GM23248 (cell line): ENCODE results near the gene IFT88. TPM values are rescaled to one million over a fixed set of nuclear protein-coding genes. Genes with fewer than 3 reads are reported as not detected.

Source experiments
- DNase-seq: peaks from one replicate; pipeline ENCODE4 v3.0.0-alpha.2; 2015
- H2AFZ ChIP-seq: fragments of 200-600 bp; sonication (generic); 2 replicates; pipeline ENCODE4 v1.6.1; 2016; ENCODE audit warnings: antibody characterized with exemption
- H3F3A ChIP-seq: fragments of 200-600 bp; sonication (generic); 2 replicates; pipeline ENCODE4 v1.6.1; 2016; ENCODE audit warnings: mild to moderate bottlenecking, antibody characterized with exemption, mixed run types; ENCODE audit not compliant: insufficient read depth
- H3K27ac ChIP-seq: fragments of 200-600 bp; sonication (generic); 2 replicates; pipeline ENCODE4 v1.5.1; 2016; ENCODE audit warnings: mild to moderate bottlenecking
- H3K27me3 ChIP-seq: fragments of 200-600 bp; sonication (generic); replicated peaks from 2 replicates; pipeline ENCODE4 v1.6.1; 2016; ENCODE audit warnings: mild to moderate bottlenecking; ENCODE audit not compliant: insufficient read depth
- H3K36me3 ChIP-seq: fragments of 200-600 bp; sonication (generic); 2 replicates; pipeline ENCODE4 v1.6.1; 2016; ENCODE audit warnings: low read depth, mild to moderate bottlenecking
- H3K4me1 ChIP-seq: fragments of 200-600 bp; sonication (generic); 2 replicates; pipeline ENCODE4 v1.6.1; 2016; ENCODE audit warnings: mild to moderate bottlenecking; ENCODE audit not compliant: insufficient read depth
- H3K4me2 ChIP-seq: fragments of 200-600 bp; sonication (generic); one replicate; pipeline ENCODE4 v1.6.1; 2016; ENCODE audit warnings: mild to moderate bottlenecking; ENCODE audit not compliant: unreplicated experiment
- H3K4me3 ChIP-seq: fragments of 200-600 bp; sonication (generic); 2 replicates; pipeline ENCODE4 v1.5.1; 2016; ENCODE audit warnings: mild to moderate bottlenecking
- H3K79me2 ChIP-seq: fragments of 200-600 bp; sonication (generic); 2 replicates; pipeline ENCODE4 v1.6.1; 2016; ENCODE audit warnings: mild to moderate bottlenecking; ENCODE audit not compliant: insufficient read depth
- H3K9ac ChIP-seq: fragments of 200-600 bp; sonication (generic); 2 replicates; pipeline ENCODE4 v1.6.1; 2016; ENCODE audit warnings: mild to moderate bottlenecking
- H3K9me2 ChIP-seq: fragments of 200-600 bp; sonication (generic); 2 replicates; pipeline ENCODE4 v1.6.1; 2016; ENCODE audit warnings: mixed run types, mild to moderate bottlenecking, moderate library complexity; ENCODE audit not compliant: insufficient read depth
- H3K9me3 ChIP-seq: fragments of 200-600 bp; sonication (generic); one replicate; pipeline ENCODE4 v1.6.1; 2017; ENCODE audit warnings: low read depth
- H4K20me1 ChIP-seq: fragments of 200-600 bp; sonication (generic); 2 replicates; pipeline ENCODE4 v1.6.0; 2016; ENCODE audit not compliant: insufficient read depth
- EZH2 ChIP-seq: fragments of 200-600 bp; sonication (generic); IDR thresholded peaks from 2 replicates; pipeline ENCODE4 v1.6.1; 2018; ENCODE audit warnings: antibody characterized with exemption, mild to moderate bottlenecking; ENCODE audit not compliant: insufficient read depth, poor library complexity, severe bottlenecking
- EZH2phosphoT487 ChIP-seq: fragments of 200-600 bp; sonication (generic); IDR thresholded peaks from 2 replicates; pipeline ENCODE4 v1.6.1; 2018; ENCODE audit warnings: antibody characterized with exemption, moderate library complexity, mild to moderate bottlenecking, low read depth; ENCODE audit not compliant: insufficient read depth
- WGBS, 2 experiments: methylation state at CpG; one replicate each; pipeline ENCODE4 v1.1.6; 2015 to 2017; ENCODE audit warnings: low lambda C conversion rate in 2 of 2, low coverage in 1 of 2; ENCODE audit errors: missing lambda C conversion rate in 2 of 2; 5-methylcytosine and 5-hydroxymethylcytosine counted together
- in situ Hi-C: fragments of 300-500 bp; cut with MboI; formaldehyde crosslinking; loops from 2 replicates; pipeline ENCODE4 v1.15.0; 2020
- polyA plus RNA-seq: library from polyadenylated mRNA; unstranded; fragments of >200 nt; fragmentation: Nextera tagmentation; extraction: Ambion mirVana; gene quantifications from 2 replicates; pipeline ENCODE4 v1.2.1, GENCODE V29; 2016
- total RNA-seq: library from RNA; depleted of rRNA; stranded (reverse); fragments of >200 nt; shearing (Covaris generic); gene quantifications from 2 replicates; pipeline ENCODE4 v1.2.3, GENCODE V29; 2014

The IFT88 gene
- total and polyA plus RNA-seq, 2 experiments from 2014 or later: 10.3 to 11.4 TPM

- Histone ChIP-seq H3K9me2 (no peaks in the 10 kb centered on the region), H3K79me2 (no peaks in the 10 kb centered on the region), H3K9ac (no peak overlapping the region), H3K27me3 (no peaks in the 10 kb centered on the region), H3K4me1 (peaks cover 11% of the 10 kb centered on the region; the same call in 1 of the 2 replicates), H3F3A (peaks cover 7% of the 10 kb centered on the region; the same call in 1 of the 2 replicates), H4K20me1 (no peaks in the 10 kb centered on the region), H3K27ac (no peak overlapping the region), H3K4me2 (no peak overlapping the region), H3K36me3 (no peaks in the 10 kb centered on the region), H3K9me3 (no peaks in the 10 kb centered on the region), H2AFZ (no peak overlapping the region), H3K4me3 (no peak overlapping the region)
- DNase-seq: no peak
- 63 to 67% methylated on average over 5 of the region's 5 CpGs for WGBS, 2 experiments
- in situ Hi-C loops: no loop called here
- no peak for TF ChIP-seq EZH2phosphoT487
- TF ChIP-seq EZH2: no peak
Observed at GRCh38 chr13:20658451-20659040, 91.6 kb downstream of the IFT88 start.

- no peaks in the 10 kb centered on the region for H3K36me3 ChIP-seq
- no peak overlapping the region for H3K27ac ChIP-seq
- no peaks in the 10 kb centered on the region for H3K9me3 ChIP-seq
- TF ChIP-seq EZH2: no peak
- TF ChIP-seq EZH2phosphoT487: no peak
- no peaks in the 10 kb centered on the region for H3K27me3 ChIP-seq
- no peaks in the 10 kb centered on the region for H4K20me1 ChIP-seq
- H3K9me2 ChIP-seq: no peaks in the 10 kb centered on the region
- no peaks in the 10 kb centered on the region for H3F3A ChIP-seq
- H3K79me2 ChIP-seq: no peaks in the 10 kb centered on the region
- in situ Hi-C loops: no loop called here
- no peak overlapping the region for H3K4me2 ChIP-seq
- no peaks in the 10 kb centered on the region for H3K4me1 ChIP-seq
- DNase-seq: no peak
- no peak overlapping the region for H3K4me3 ChIP-seq
- H2AFZ ChIP-seq: no peak overlapping the region
- H3K9ac ChIP-seq: no peak overlapping the region
Observed at GRCh38 chr13:20664351-20664750, 97.4 kb downstream of the IFT88 start.

- in situ Hi-C loops: no loop called here
- Histone ChIP-seq H3F3A (no peaks in the 10 kb centered on the region), H3K9me2 (no peaks in the 10 kb centered on the region), H3K27me3 (no peaks in the 10 kb centered on the region), H3K36me3 (no peaks in the 10 kb centered on the region), H4K20me1 (no peaks in the 10 kb centered on the region), H3K9ac (no peak overlapping the region), H3K4me2 (no peak overlapping the region), H3K4me1 (no peaks in the 10 kb centered on the region), H3K4me3 (no peak overlapping the region), H2AFZ (no peak overlapping the region), H3K79me2 (no peaks in the 10 kb centered on the region), H3K27ac (no peak overlapping the region), H3K9me3 (no peaks in the 10 kb centered on the region)
- 93 to 95% methylated on average over 4 of the region's 4 CpGs for WGBS, 2 experiments
- DNase-seq: no peak
- TF ChIP-seq EZH2: no peak
- no peak for TF ChIP-seq EZH2phosphoT487
Observed at GRCh38 chr13:20666948-20667347, 100.0 kb downstream of the IFT88 start.

GRCh38 chr13:20667857-20668437, 101.0 kb downstream of the IFT88 start:
- H4K20me1 ChIP-seq: no peaks in the 10 kb centered on the region
- no peak overlapping the region for H3K27ac ChIP-seq
- TF ChIP-seq EZH2 (no peak), EZH2phosphoT487 (no peak)
- no peaks in the 10 kb centered on the region for H3K9me2 ChIP-seq
- no peaks in the 10 kb centered on the region for H3K27me3 ChIP-seq
- H3K36me3 ChIP-seq: no peaks in the 10 kb centered on the region
- H2AFZ ChIP-seq: no peak overlapping the region
- H3K9me3 ChIP-seq: no peaks in the 10 kb centered on the region
- in situ Hi-C loops: no loop called here
- DNase-seq: no peak
- 88 to 98% methylated on average over 4 of the region's 4 CpGs for WGBS, 2 experiments
- H3F3A ChIP-seq: no peaks in the 10 kb centered on the region
- no peak overlapping the region for H3K4me3 ChIP-seq
- H3K4me1 ChIP-seq: no peaks in the 10 kb centered on the region
- H3K4me2 ChIP-seq: no peak overlapping the region
- H3K9ac ChIP-seq: no peak overlapping the region
- no peaks in the 10 kb centered on the region for H3K79me2 ChIP-seq

- Histone ChIP-seq H3K4me1 (no peaks in the 10 kb centered on the region), H3F3A (0 out of 2 replicates have a peak, but pooled peaks cover 3% of the 10 kb centered on the region), H4K20me1 (no peaks in the 10 kb centered on the region), H3K27me3 (no peaks in the 10 kb centered on the region), H3K79me2 (no peaks in the 10 kb centered on the region), H3K4me2 (no peak overlapping the region), H3K36me3 (no peaks in the 10 kb centered on the region), H3K27ac (no peak overlapping the region), H3K4me3 (no peak overlapping the region), H3K9ac (no peak overlapping the region), H2AFZ (no peak overlapping the region), H3K9me3 (no peaks in the 10 kb centered on the region), H3K9me2 (no peaks in the 10 kb centered on the region)
- TF ChIP-seq EZH2phosphoT487 (no peak), EZH2 (no peak)
- no peak for DNase-seq
- in situ Hi-C loops: no loop called here
- 85 to 98% methylated on average over 5 of the region's 5 CpGs for WGBS, 2 experiments
Observed at GRCh38 chr13:20669162-20669561, 102.2 kb downstream of the IFT88 start.
